ENCODE results near the gene APOC1.
"Not testable (repeated sequence)": the region's sequence is repeated elsewhere in the genome, so short reads cannot be mapped to it uniquely, and the experiment has no call there.

The APOC1 gene

DNA sequence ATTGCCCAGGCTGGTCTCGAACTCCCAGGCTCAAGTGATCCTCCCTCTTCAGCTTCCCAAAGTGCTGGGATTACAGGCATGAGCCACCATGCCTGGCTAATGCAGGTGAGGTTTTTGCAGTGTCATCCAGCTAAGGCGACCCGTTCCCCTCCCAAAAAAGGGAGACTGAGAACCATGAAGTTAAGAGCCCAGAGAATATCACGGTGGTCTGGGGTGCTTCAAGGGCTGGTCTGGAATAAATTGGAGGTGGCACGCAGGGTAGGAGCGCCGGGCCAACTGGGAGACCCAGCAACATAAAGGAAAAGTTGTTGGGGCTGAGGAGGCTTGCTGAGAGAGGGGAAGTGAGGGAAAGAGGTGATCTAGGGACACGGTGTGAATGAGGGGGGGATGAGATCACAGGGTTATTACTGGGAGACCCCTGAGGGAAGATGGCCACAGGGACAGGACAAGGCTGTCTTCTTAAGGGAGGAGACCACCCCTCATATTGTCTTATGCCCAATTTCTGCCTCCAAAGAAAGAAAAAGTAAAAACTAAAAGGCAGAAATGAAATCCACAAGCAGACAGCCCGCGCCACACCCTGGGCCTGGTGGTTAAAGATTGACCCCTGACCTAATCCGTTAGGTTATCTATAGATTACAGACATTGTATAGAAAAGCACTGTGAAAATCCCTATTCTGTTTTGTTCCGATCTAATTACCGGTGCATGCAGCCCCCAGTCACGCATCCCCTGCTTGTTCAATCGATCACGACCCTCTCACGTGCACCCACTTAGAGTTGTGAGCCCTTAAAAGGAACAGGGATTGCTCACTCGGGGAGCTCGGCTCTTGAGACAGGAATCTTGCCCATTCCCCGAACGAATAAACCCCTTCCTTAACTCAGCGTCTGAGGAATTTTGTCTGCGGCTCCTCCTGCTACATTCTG lies 636 bp upstream of the APOC1 start:
- DNase-seq, result not testable (repeated sequence)

DNA sequence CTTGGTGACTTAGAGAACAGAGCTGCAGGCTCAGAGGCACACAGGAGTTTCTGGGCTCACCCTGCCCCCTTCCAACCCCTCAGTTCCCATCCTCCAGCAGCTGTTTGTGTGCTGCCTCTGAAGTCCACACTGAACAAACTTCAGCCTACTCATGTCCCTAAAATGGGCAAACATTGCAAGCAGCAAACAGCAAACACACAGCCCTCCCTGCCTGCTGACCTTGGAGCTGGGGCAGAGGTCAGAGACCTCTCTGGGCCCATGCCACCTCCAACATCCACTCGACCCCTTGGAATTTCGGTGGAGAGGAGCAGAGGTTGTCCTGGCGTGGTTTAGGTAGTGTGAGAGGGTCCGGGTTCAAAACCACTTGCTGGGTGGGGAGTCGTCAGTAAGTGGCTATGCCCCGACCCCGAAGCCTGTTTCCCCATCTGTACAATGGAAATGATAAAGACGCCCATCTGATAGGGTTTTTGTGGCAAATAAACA lies 9.9 kb downstream of the APOC1 start:
- no peak for DNase-seq

DNA sequence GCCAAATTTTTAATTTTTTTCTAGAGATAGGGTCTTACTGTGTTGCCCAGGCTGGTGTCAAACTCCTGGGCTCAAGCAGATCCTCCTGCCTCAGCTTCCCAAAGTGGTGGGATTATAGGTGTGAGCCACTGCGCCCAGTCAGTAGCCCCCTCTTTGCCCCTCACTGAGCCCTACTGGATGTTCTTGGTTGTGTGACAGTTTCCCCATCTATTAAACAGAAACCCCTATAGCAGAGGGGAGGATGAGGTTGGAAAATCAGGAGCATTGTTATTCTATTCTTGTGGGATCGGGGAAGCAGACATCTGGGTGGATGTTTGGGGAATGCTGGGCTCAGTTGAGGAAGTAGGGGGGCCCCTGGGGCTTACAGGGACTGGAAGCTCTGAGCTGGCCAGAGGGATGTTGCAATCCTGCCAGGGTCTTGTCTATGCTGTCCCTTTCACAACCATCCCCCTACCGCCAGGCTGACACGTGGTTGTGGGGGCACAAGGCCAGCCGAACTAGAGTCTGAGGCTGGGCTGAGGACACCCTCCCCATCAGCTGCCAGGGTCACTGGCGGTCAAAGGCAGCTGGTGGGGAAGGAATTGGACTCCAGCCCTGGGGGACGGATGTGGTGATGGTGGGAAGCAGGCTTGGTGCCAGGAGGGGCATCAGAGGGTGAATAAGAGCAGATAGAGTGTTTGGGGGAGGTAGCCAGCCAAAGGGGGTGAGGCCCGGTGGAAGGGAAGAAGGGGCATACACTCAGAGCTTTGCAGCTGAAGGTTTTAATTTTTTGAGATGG lies 10.9 kb downstream of the APOC1 start:
- no peak for DNase-seq

DNA sequence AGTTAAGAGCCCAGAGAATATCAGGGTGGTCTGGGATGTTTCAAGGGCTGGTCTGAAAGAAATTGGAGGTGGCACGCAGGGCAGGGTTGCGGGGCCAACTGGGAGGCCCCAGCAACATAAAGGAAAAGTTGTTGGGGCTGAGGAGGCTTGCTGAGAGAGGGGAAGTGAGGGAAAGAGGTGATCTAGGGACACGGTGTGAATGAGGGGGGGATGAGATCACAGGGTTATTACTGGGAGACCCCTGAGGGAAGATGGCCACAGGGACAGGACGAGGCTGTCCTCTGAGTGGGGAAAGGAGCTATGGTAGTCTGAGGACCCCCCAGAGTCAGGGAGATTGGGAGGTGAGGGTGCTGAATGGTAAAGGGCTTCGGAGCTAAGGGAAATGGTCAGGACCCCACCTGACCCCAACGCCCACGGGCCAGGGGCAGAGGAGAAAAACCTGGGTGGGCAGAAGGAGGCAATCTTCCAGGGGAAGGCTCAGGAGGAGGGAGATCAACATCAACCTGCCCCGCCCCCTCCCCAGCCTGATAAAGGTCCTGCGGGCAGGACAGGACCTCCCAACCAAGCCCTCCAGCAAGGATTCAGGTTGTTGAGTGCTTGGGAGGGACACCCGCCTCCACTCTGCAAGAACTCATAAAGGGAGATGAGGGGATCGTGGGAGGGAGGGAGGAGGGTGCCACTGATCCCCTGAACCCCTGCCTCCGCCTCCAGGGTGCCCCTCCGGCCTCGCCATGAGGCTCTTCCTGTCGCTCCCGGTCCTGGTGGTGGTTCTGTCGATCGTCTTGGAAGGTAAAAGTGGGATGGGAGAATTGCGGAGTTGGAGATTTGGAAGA lies 12.1 kb downstream of the APOC1 start:
- DNase-seq, result not testable (repeated sequence)

DNA sequence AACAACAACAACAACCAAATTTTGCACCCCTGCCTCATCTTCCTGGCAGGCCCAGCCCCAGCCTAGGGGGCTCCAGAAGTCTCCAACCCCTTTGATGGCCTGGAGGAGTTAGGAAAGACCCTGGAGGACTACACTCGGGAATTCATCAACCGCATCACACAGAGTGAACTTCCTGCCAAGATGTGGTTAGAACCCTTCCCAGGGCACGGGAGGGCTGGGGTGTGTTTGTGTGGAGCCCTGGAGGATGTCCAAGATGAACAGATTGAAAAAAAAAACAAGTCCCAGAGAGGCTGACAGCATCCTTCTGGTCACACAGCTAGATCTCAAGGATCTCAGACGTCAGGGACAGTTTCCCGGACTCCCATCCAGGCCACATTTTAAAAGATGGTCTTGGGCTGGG lies 13.3 kb downstream of the APOC1 start:
- no peak for DNase-seq

DNA sequence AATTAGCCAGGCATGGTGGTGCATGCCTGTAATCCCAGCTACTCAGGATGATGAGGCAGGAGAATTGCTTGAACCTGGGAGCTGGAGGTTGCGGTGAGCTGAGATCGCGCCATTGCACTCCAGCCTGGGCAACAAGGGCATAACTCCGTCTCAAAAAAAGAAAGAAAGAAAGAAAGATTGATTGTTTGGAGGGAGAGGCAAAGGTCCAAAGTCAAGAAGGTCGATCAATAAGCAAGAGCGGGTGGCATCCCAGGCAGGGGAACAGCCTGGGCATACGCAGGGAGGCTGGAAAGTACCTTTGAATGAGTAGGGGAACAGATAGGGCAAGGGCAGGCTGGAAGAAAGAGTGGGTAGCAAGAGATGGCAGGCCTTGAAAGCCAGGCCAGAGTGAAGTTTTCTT lies 15.7 kb downstream of the APOC1 start:
- no peak for DNase-seq

DNA sequence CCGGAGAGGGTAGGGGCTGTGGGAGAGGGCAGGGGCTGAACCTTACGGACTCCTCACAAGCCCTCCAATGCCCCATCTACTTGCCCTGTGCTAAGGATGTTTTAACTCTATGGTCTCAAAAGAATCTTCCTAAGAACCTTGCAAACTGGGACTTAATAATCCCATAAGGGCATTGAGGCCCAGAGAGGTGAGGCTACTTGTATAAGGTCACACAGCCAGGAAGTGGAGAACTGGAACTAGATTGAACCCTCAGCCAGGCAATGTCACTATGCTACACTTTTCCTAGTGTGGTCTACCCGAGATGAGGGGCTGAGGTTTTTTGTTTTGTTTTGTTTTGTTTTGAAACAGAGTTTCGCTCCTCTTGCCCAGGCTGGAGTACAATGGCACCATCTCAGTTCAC lies 17.1 kb downstream of the APOC1 start:
- no peak for DNase-seq

DNA sequence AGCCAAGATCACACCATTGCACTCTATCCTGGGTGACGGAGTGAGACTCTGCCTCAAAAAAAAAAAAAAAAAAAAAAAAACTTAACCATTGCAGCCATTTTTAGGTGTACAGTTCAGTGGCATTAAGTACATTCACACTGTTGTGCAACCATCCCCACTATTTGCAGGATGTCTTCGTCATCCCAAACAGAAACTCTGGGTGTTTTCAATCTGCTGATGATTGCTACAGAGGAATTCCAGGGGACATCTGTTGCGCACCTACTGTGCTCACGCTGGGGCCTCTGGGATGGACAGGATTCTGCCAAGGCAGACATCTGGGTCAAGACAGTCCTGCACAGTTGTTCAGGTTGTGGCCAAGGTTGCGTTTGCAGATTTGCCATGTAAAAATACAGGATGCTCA lies 25.3 kb downstream of the APOC1 start:
- DNase-seq, result no peak

DNA sequence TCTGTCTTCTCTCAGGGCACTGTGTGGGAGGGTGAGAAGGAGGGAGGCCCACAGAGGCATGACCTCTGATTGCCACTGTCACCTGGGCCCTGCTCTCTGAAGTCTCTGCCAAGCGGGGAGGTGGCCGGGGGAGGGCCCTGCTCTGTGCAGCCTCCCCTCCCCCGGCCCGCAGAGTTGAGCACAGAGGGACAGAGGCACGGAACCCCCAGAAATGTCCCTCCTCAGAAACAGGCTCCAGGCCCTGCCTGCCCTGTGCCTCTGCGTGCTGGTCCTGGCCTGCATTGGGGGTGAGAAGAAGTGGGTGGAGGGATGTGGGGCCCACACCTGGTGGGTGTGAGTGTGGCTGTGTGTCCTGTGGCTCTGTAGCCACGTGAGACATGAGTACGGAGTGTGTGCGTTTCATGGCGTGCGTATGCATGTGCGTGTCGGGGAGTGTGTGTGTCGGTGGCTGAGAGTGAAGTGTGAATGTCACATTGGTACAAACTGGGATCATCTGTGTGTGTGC lies 27.7 kb downstream of the APOC1 start, which contains the start of gene APOC4:
APOC4 (plus strand) TSS at position 171 of the 505 bp plus-strand sequence; CDS start at position 212, 41 bp downstream.
- no peak for DNase-seq

DNA sequence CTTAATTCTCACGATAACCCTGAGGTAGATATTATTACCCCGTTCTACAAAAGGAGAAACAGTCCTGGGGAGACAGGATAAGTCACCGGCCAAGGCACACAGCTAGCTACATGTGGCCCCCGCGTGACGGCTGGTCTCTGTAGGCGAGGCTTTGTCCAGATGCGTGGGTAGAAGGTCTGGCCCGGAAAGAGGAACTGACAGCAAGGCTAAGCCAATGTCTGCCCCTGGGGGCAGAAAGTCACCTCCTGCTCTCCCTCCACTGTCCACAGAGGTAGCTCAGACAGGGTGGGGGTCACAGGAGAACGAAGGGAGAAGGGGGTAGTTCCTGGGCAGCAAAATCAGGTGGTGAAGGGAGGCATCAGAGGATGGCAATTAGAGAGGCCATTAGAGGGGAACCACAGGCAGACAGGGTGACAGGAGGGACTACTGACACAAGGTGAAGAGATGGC lies 29.4 kb downstream of the APOC1 start:
- no peak for DNase-seq

DNA sequence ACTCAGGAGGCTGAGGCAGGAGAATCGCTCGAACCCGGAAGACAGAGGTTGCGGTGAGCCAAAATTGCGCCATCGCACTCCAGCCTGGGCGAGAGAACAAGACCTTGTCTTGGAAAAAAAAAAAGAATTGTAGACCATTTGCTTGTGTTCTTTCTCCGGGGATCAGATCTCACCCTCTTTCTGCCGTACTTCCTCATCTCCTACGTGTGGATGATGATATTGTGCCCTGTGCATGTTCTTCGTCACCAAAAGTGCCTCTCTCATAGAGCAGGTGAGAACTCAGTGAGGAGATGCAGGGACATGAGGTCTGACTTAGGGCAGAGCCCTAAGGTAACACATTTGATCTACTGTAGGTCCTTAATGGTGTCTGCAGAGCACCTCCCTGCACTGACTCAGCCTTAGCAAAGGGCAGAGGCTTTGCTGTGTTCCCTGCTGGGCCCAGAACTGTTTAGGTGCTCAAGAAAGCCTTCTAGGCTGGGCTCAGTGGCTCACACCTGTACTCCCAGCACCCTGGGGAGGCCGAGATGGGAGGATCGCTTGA lies 32.7 kb downstream of the APOC1 start:
- DNase-seq, result no peak

DNA sequence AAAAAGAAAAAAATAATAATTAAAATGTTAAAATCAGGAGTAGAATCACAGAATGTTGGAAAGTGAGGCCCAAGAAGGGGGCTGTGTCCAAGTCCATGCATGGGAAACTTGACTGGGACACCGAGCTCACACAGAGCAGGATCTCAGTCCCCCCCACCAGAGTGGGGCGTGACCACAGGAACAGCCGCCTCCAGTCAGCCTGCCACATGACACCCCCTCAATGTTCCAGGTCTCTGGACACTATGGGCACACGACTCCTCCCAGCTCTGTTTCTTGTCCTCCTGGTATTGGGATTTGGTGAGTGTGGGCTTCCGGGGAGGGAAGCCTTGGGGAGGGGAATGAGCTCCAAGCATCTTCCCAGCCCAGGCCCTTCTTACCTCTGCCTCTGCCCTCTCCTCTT lies 33.8 kb downstream of the APOC1 start:
- DNase-seq, result no peak

DNA sequence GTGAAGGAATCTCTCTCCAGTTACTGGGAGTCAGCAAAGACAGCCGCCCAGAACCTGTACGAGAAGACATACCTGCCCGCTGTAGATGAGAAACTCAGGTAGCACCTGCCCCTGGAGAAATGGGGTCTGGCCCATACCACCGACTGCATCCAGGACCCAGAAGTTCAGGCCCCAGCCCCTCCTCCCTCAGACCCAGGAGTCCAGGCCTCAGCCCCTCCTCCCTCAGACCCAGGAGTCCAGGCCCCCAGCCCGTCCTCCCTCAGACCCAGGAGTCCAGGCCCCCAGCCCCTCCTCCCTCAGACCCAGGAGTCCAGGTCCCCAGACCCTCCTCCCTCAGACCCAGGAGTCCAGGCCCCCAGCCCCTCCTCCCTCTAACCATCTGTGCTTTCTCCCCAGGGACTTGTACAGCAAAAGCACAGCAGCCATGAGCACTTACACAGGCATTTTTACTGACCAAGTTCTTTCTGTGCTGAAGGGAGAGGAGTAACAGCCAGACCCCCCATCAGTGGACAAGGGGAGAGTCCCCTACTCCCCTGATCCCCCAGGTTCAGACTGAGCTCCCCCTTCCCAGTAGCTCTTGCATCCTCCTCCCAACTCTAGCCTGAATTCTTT lies 34.5 kb downstream of the APOC1 start:
- no peak for DNase-seq

DNA sequence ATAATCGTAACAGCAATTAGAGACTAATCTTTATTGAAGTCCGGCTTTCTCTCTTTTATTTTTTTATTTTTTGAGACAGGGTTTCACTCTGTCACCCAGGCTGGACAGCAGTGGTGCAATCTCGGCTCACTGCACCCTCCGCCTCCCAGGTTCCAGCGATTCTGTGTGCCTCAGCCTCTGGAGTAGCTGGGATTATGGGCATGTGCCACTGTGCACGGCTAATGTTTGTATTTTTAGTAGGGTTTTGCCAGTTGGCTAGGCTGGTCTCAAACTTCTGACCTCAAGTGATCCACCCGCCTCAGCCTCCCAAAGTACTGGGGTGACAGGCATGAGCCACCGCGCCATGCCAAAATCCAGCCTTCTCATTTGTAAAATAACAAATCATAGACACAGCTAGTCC lies 35.1 kb downstream of the APOC1 start:
- no peak for DNase-seq

DNA sequence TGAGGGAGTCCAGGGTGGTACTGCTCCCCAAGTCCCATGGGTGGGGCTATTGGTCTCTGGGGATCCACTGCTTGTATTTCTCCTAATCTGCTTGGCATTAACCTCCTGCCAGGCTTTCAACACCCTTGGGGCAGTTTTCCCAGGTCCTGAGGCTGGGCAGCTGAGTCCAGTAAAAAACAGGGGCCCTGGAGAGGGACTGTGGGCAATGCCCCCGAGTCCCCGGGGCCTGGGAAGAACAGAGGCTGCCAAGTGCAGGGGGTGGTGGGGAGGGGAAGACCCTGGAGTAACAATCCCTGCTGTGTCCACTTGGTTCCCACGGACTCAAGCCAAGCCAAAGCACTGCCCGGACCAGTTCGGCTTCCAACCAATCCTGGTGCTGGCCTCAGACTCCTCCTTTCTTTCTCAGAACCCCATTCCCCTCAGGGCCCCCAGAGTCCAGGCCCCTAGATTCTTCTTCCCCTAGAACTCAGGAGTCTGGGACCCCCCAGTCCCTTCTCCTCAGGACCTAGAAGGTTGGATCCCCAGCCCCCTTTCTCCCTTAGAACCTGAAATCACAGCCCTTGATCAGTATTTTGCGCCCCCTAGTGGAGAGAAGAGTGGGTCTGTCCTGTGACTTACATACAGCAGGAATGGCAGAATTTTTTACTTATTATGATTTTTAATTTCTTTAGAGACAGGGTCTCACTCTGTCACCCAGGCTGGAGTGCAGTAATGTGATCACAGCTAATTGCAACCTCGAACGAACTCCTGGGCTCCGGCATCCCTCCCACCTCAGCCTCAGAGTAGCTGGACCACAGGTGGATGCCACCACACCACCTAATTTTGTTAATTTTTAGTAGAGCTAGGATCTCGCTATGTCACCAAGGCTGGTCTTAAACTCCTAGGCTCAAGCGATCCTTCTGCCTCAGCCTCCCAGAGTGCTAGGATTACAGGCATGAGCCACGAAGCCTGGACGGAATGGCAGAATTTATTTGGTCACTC lies 37.1 kb downstream of the APOC1 start:
- DNase-seq, result peak in 4 of 5 experiments; percentile 29 to 74 (median 48)

DNA sequence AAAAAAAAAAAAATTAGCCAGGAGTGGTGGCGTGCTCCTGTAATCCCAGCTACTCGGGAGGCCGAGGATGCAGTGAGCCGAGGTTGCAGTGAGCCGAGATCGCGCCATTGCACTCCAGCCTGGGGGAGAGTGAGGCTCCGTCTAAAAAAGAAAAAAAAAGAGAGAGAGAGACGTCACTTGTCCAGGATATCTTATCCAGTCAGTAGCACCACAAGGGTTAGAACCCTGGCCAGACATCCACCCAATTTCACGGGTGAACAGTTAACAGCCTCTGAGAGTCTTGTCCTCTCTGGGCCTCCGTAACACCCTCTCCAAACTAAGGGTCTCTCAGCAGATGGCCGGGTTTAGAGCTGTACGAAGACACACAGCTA lies 39.9 kb downstream of the APOC1 start:
- DNase-seq, result no peak

DNA sequence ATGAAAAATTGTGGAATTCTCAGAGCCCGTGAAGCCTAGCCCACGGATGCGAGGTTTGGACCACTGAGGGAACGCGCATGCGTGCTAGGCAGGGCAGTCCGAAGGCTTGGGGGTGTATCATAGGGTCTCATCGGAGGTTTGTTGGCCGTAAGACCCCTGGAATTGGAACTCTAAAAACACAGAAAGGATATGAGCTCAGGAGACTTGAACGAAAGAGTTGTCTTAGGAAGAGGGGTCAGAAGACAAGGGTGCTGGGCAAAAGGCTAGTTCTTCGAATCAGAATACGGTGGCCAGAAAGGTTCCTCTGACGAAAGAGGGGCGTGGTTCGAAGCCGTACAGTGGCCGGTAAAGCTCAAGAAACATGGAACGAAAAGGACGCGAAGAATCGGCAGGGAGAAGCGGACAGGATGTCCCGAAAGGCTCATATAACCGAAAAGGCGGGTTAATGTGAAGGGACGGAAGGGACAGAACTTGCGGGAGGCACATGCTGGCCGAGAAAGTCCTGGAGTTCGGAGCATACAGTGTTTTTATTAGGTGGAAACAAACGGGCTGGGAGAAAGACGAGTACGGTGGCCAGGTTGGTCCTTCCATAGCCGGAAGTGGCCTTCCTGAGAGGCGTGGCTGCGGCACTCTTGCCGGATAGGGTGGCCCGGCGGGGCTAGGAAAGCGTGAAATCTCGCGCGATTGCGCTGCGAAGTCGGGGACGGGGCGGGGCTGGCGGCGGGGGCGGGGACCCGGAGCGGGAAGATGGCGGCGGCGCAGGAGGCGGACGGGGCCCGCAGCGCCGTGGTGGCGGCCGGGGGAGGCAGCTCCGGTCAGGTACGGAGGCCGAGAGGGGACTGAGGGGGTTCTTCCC lies 40.5 kb downstream of the APOC1 start, which contains the start of gene CLPTM1:
CLPTM1 (plus strand) TSS at position 732 of the 856 bp plus-strand sequence; CDS start at position 748, 16 bp downstream.
- DNase-seq, result peak; percentile 93 to 98 (median 96)

DNA sequence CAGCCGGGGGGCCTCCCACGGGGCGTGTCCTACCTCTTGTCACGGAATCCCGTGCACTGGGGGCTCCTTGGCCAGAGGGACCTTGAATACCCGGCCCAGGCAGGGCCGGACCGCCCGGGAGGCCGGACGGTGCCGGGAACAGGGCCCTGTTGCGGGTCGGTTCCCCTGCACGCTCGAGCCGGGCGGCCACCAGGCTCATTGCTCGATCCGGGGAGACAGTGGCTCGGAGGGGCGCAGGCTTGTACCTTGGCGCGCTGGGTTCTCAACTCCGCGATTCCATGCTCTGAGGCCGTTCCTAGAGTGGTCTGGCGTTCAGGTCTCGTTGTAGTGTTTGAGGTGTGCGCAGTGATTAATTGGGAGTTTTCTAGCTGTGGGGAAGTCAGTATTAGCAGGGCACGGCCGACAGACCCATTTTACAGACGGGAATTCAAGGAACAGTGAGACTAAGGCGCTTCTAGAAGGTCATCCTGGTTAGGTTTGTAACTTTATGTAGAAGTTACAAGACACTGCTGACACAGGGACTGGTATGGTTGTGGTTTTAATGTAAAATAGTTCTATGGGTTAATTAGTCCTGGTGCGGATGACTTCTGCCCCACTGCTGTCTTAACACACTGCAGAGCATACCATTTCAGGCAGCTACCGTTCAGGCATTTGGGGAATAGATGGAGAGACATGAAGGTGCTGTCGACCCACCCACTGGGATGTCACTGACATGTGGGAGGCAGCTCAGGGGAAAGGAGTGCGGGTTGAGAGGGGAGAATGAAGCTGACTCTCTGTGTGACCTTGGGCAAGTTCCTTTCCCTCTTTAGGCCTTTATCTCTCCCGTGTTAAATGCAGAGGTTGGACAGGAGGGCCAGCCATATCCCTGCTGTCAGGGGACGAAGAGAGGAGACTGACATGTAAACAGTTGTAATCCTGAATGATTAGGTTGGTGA lies 41.4 kb downstream of the APOC1 start:
- DNase-seq, result no peak

Measured in T-helper 2 cell (primary cell).